Lung (tissue), 12 donors: Measurements from ENCODE around the gene PAQR6. TPM values are rescaled to one million over a fixed set of nuclear protein-coding genes. Genes with fewer than 3 reads are reported as not detected.
A peak's percentile ranks its signal among the peaks of the same experiment; 100 is the strongest.

Experiments
- ATAC-seq: fragments of 200-7000 bp; cut with Tn5 transposase; one replicate; pipeline ENCODE4 v1.9.1; 2020; ENCODE audit warnings: moderate number of reproducible peaks; ENCODE audit not compliant: insufficient read depth, low FRiP score
- DNase-seq, 3 donors: peaks; one replicate each; pipeline ENCODE4 v3.0.0-alpha.2; 2013 to 2017
- H3K27ac ChIP-seq, 2 donors: one replicate each; pipeline ENCODE4 v1.5.1; 2013; ENCODE audit warnings: mild to moderate bottlenecking in 2 of 2, moderate library complexity in 2 of 2, control low read depth in 1 of 2, inconsistent platforms in 1 of 2, low read depth in 1 of 2, low read length in 1 of 2
- H3K27me3 ChIP-seq, 3 donors: one replicate each; pipeline ENCODE4 v1.5.1; 2013; ENCODE audit warnings: low read length in 2 of 3; ENCODE audit not compliant: control insufficient read depth in 3 of 3, insufficient read depth in 3 of 3
- H3K36me3 ChIP-seq, 4 donors: one replicate each; pipeline ENCODE4 v1.5.1; 2013; ENCODE audit warnings: low read length in 4 of 4, mild to moderate bottlenecking in 1 of 4, moderate library complexity in 1 of 4; ENCODE audit not compliant: control insufficient read depth in 4 of 4, insufficient read depth in 4 of 4
- H3K4me1 ChIP-seq, 5 donors: one replicate each; pipeline ENCODE4 v1.5.1; 2013; ENCODE audit warnings: low read length in 5 of 5, mild to moderate bottlenecking in 2 of 5, moderate library complexity in 1 of 5; ENCODE audit not compliant: control insufficient read depth in 5 of 5, insufficient read depth in 5 of 5
- H3K4me3 ChIP-seq: one replicate; pipeline ENCODE4 v1.5.1; 2013; ENCODE audit warnings: mild to moderate bottlenecking, control low read depth, moderate library complexity
- H3K9ac ChIP-seq, 2 donors: one replicate each; pipeline ENCODE4 v1.5.1; 2013; ENCODE audit warnings: low read length in 2 of 2, control low read depth in 1 of 2; ENCODE audit not compliant: insufficient read depth in 1 of 2
- H3K9me3 ChIP-seq, 4 donors: one replicate each; pipeline ENCODE4 v1.5.1; 2013; ENCODE audit warnings: low read length in 3 of 4, mild to moderate bottlenecking in 1 of 4, moderate library complexity in 1 of 4; ENCODE audit not compliant: control insufficient read depth in 4 of 4, insufficient read depth in 3 of 4
- CTCF ChIP-seq: IDR thresholded peaks from 2 replicates; pipeline ENCODE4 v1.5.1; 2012; ENCODE audit warnings: mild to moderate bottlenecking; ENCODE audit errors: control extremely low read depth, extremely low read depth
- WGBS, 2 donors: extraction: QIAGEN DNeasy Blood & Tissue Kit; methylation state at CpG; one replicate each; pipeline ENCODE4 v1.1.7; 2013; 5-methylcytosine and 5-hydroxymethylcytosine counted together
- polyA plus RNA-seq, 2 donors: library from polyadenylated mRNA; stranded (reverse); fragments of 200-250 nt; gene quantifications; one replicate each; pipeline ENCODE4 v1.2.1, GENCODE V29; 2013
- total RNA-seq, 2 donors: library from RNA; depleted of rRNA in 1 of 2; stranded (reverse); fragments of >200 nt in 1 of 2; gene quantifications; one replicate each; pipeline ENCODE4 v1.2.1, GENCODE V29; 2014 to 2021
- donor health status: control.
- donor health status: control.
- donor health status: Bipolar disorder and iron deficiency.
- donor health status: healthy.
- donor health status: DM: yes; HTN: yes; CAD: no.

Gene PAQR6
- total and polyA plus RNA-seq, 4 donors, result 1.3 to 3.0 (median 2.1) TPM

GRCh38 chr1:156246241-156246780, 1.5 kb downstream of the PAQR6 start:
- TF ChIP-seq CTCF, result no peak
- Histone ChIP-seq H3K4me1 (peaks cover 0 to 13% (median 0%) of the 10 kb centered on the region in 5 donors), H3K9ac (no peak overlapping the region), H3K36me3 (peaks cover 0 to 28% (median 12%) of the 10 kb centered on the region in 4 donors), H3K4me3 (no peak overlapping the region), H3K27ac (no peak overlapping the region), H3K27me3 (peaks cover 0 to 16% (median 12%) of the 10 kb centered on the region in 3 donors), H3K9me3 (peaks cover 0 to 1% (median 0%) of the 10 kb centered on the region in 4 donors)
- ATAC-seq (no peak), DNase-seq (no peak)
- 42 to 57% methylated on average over 10 of the region's 10 CpGs for WGBS, 2 donors

- no peak for ATAC-seq
- Histone ChIP-seq H3K4me1 (peaks cover 0 to 13% (median 0%) of the 10 kb centered on the region in 5 donors), H3K4me3 (no peak overlapping the region), H3K36me3 (peaks cover 0 to 28% (median 9%) of the 10 kb centered on the region in 4 donors), H3K9ac (no peak overlapping the region), H3K9me3 (peaks cover 0 to 1% (median 0%) of the 10 kb centered on the region in 4 donors), H3K27ac (no peak overlapping the region), H3K27me3 (peaks cover 0 to 16% (median 12%) of the 10 kb centered on the region in 3 donors)
- DNase-seq, result peak in 1 of 3 donors; percentile 34
- no peak for TF ChIP-seq CTCF
- 5% methylated on average over 48 to 69 of the region's 69 CpGs for WGBS, 2 donors
Measured at GRCh38 chr1:156245451-156246232, 2.2 kb downstream of the PAQR6 start.

- H3K4me3 ChIP-seq, result no peak overlapping the region
Measured at GRCh38 chr1:156244712-156245111, 3.1 kb downstream of the PAQR6 start.

More at GRCh38 chr1:156244712-156245111, 3.1 kb downstream of the PAQR6 start:
- Histone ChIP-seq H3K9me3 (peaks cover 0 to 1% (median 0%) of the 10 kb centered on the region in 4 donors), H3K9ac (no peak overlapping the region), H3K27ac (no peak overlapping the region), H3K4me1 (peaks cover 0 to 13% (median 0%) of the 10 kb centered on the region in 5 donors), H3K27me3 (peaks cover 0 to 16% (median 12%) of the 10 kb centered on the region in 3 donors), H3K36me3 (peaks cover 0 to 23% (median 3%) of the 10 kb centered on the region in 4 donors)
- 89 to 91% methylated on average over 17 of the region's 17 CpGs for WGBS, 2 donors
- TF ChIP-seq CTCF, result no peak
- DNase-seq (no peak), ATAC-seq (no peak)
